Fibroblast of lung (primary cell): ENCODE data around the gene ZNF831.

Experiments used
- EZH2 ChIP-seq: IDR thresholded peaks from 2 replicates; pipeline ENCODE4 v1.5.1; 2012; ENCODE audit warnings: low read length, control low read depth, mild to moderate bottlenecking; ENCODE audit errors: missing control alignments
- TF ChIP-seq, protein P1 (sequence below), 2 donors: IDR thresholded peaks in 1 of 2; conservative IDR thresholded peaks in 1 of 2; 1 replicate in 1 of 2; 2 replicates in 1 of 2; pipeline ENCODE4 v1.5.1; 2011 to 2012; ENCODE audit warnings: low read length in 2 of 2, control low read depth in 1 of 2, inconsistent platforms in 1 of 2, low read depth in 1 of 2, mild to moderate bottlenecking in 1 of 2

DNA sequence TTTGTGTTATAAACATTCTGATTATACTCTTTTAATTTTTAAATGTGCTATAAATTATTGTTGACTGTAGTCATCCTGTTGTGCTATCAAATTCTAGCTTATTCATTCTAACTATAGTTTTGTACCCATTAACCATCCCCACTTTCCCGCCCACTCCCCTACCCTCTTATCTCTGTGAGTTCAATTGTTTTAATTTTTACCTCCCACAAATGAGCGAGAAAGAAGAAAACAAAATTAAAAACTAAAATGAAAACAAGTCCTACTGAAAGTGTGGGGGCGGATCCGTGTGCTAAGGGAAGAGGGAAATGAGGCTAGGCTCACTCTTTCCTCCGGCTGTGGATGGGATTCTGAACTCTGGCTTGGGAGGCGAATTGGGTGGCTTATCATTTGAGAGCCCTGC is 6.6 kb upstream of the ZNF831 start:
- TF ChIP-seq, protein P1, sequence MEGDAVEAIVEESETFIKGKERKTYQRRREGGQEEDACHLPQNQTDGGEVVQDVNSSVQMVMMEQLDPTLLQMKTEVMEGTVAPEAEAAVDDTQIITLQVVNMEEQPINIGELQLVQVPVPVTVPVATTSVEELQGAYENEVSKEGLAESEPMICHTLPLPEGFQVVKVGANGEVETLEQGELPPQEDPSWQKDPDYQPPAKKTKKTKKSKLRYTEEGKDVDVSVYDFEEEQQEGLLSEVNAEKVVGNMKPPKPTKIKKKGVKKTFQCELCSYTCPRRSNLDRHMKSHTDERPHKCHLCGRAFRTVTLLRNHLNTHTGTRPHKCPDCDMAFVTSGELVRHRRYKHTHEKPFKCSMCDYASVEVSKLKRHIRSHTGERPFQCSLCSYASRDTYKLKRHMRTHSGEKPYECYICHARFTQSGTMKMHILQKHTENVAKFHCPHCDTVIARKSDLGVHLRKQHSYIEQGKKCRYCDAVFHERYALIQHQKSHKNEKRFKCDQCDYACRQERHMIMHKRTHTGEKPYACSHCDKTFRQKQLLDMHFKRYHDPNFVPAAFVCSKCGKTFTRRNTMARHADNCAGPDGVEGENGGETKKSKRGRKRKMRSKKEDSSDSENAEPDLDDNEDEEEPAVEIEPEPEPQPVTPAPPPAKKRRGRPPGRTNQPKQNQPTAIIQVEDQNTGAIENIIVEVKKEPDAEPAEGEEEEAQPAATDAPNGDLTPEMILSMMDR (conservative IDR thresholded peaks at IDR 0.05 in 1 of 2, IDR thresholded peaks at IDR 0.05 in 1 of 2; ENCODE audit: low read depth in 1 of 2, low read length in 2 of 2) = no peak
- no peak for TF ChIP-seq EZH2
